Body of pancreas (tissue), 4 donors: ENCODE results near the gene P2RX4.

Experiments used
- POLR2A ChIP-seq, 3 donors: fragments of 450-650 bp; IDR thresholded peaks; one replicate each; pipeline ENCODE4 v1.6.1; 2016; ENCODE audit warnings: antibody characterized with exemption in 3 of 3, mild to moderate bottlenecking in 2 of 3
- TF ChIP-seq, protein P1 (sequence below), 7 experiments: fragments of 450-650 bp in 4 of 7; fragments of 200-600 bp in 3 of 7; sonication (generic) in 3 of 7; IDR thresholded peaks; one replicate each; pipeline ENCODE4 v1.5.1; 2016 to 2019; ENCODE audit warnings: antibody characterized with exemption in 7 of 7

DNA sequence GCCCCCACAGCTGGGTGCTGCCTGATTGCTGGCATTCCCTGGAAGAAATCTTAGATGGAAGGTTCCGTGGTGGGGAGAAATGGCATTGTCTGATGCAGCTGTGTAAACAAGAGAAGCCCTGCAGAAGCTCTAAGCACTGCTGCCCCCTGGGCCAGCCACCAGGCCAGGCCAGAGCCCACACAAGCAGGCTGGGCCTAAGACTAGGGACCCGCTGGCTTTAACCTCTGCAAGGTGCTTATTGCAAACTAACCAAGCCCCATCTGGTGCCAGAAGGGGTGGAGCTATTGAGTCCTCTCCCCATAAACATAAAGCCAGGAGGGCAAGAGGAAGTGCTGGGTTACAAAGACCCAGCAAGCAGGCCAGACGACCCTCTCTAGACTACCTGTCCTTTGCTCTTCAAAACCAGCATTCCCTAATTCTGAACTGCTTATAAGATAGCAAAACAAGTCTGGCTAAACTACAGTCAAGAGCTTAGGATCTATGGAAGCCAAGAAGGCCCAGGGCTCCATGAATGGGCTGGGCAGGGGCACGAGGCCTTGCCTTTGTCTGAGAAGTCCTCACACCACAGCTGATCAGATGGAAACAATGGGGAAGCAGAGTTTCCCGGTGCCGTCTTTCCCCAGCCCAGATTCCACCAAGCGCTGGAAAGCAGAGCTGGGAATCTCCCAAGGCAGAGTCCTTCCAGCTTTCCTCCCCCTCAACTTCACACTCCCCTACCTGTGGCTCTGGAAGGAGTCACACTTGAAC lies 28.8 kb downstream of the P2RX4 start:
- TF ChIP-seq, protein P1, sequence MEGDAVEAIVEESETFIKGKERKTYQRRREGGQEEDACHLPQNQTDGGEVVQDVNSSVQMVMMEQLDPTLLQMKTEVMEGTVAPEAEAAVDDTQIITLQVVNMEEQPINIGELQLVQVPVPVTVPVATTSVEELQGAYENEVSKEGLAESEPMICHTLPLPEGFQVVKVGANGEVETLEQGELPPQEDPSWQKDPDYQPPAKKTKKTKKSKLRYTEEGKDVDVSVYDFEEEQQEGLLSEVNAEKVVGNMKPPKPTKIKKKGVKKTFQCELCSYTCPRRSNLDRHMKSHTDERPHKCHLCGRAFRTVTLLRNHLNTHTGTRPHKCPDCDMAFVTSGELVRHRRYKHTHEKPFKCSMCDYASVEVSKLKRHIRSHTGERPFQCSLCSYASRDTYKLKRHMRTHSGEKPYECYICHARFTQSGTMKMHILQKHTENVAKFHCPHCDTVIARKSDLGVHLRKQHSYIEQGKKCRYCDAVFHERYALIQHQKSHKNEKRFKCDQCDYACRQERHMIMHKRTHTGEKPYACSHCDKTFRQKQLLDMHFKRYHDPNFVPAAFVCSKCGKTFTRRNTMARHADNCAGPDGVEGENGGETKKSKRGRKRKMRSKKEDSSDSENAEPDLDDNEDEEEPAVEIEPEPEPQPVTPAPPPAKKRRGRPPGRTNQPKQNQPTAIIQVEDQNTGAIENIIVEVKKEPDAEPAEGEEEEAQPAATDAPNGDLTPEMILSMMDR (IDR thresholded peaks at IDR 0.05): no peak
- no peak for TF ChIP-seq POLR2A (IDR thresholded peaks at IDR 0.05)
